Measurements from ENCODE around the gene SLN.

SLN gene

GRCh38 chr11:107683807-107684206, 28.0 kb downstream of the SLN start:
- no peak for DNase-seq (ENCODE audit: low read depth)
- TF ChIP-seq, protein P1, sequence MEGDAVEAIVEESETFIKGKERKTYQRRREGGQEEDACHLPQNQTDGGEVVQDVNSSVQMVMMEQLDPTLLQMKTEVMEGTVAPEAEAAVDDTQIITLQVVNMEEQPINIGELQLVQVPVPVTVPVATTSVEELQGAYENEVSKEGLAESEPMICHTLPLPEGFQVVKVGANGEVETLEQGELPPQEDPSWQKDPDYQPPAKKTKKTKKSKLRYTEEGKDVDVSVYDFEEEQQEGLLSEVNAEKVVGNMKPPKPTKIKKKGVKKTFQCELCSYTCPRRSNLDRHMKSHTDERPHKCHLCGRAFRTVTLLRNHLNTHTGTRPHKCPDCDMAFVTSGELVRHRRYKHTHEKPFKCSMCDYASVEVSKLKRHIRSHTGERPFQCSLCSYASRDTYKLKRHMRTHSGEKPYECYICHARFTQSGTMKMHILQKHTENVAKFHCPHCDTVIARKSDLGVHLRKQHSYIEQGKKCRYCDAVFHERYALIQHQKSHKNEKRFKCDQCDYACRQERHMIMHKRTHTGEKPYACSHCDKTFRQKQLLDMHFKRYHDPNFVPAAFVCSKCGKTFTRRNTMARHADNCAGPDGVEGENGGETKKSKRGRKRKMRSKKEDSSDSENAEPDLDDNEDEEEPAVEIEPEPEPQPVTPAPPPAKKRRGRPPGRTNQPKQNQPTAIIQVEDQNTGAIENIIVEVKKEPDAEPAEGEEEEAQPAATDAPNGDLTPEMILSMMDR (conservative IDR thresholded peaks at IDR 0.05; ENCODE audit: low read depth, low read length), result peak; percentile 54
- H3K4me3 ChIP-seq (ENCODE audit: low read length), result no peak overlapping the region

GRCh38 chr11:107683061-107683460, 28.8 kb downstream of the SLN start:
- TF ChIP-seq, protein P1 (conservative IDR thresholded peaks at IDR 0.05; ENCODE audit: low read depth, low read length), result no peak
- H3K4me3 ChIP-seq (ENCODE audit: low read length), result no peak overlapping the region
- DNase-seq (ENCODE audit: low read depth), result no peak

DNA sequence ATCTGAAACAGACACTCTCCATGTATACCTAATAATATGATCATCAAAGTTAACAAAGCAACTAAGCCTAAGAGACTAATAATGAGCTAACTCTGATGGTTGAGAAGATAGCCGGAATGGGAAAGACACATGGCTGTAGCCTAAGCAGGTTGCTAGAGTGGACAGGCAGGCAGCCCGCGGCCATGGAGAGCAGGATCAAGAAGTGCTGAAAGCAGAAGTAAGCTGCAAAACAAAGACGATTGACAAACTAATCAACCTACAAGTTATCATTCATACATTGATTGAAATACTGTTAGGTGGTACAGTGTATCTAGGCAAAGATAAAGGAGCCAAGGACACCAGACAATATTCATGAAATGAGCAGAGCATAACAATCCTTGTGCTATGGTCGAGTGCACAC, 29.3 kb downstream of the SLN start:
- no peak for DNase-seq (ENCODE audit: low read depth)
- H3K4me3 ChIP-seq (ENCODE audit: low read length), result no peak overlapping the region
- TF ChIP-seq, protein P1 (conservative IDR thresholded peaks at IDR 0.05; ENCODE audit: low read depth, low read length), result no peak

- DNase-seq (ENCODE audit: low read depth), result no peak
- TF ChIP-seq, protein P1 (conservative IDR thresholded peaks at IDR 0.05; ENCODE audit: low read depth, low read length), result no peak
- H3K4me3 ChIP-seq (ENCODE audit: low read length), result no peak overlapping the region
These were observed 29.7 kb downstream of the SLN start for GRCh38 chr11:107682171-107682570.

DNA sequence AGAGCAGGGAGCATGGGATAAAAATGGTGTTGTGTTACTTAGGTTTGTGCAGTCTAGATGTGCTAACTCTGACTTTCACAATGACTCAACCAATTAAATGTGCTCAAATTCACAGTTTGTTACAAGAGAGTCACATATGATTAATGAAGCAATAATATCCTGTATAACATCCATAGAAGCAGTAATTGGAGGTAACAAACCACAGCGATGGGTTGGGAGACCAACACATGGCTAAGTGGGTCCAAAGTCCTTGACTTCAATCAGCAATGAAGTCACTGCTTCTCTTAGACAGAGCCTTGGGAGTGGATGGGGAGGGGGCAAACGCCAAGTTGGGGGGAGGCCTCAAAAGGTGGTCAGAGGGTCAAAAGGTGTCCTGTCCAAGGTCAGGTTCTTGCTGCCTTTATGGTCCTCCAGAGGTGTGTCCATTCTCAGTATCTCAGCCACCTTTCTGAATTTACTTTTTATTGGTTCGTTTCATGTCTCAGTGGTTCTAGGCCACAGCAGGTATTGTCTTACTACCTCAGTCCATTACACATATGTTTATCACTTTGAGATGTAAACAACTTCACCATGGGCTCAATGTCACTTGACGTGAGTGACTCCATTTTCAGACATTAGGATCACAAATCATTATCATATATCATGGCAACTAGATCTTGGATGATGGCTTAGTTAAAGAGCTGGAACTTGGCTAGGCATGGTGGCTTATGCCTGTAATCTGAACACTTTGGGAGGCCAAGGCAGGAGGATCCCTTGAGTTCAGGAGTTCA, 32.4 kb downstream of the SLN start:
- TF ChIP-seq, protein P1 (conservative IDR thresholded peaks at IDR 0.05; ENCODE audit: low read depth, low read length), result no peak
- H3K4me3 ChIP-seq (ENCODE audit: low read length), result no peak overlapping the region
- no peak for DNase-seq (ENCODE audit: low read depth)

DNA sequence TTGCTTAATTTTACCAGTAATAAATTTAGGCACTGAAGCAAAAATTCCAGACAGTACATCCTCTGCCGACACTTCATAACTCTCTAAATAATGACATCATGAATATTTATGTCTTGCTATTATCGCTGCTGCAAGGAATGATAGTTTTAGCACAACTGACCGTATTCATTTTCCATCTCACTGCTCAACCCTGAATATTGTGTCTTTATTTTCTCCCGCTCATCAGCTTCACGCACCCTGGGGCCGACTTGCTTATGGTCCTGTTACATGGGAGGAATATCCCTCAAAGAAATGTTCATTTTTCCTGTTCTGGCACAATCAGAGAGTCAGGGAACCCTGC, 33.3 kb downstream of the SLN start:
- DNase-seq (ENCODE audit: low read depth), result no peak
- TF ChIP-seq, protein P1 (conservative IDR thresholded peaks at IDR 0.05; ENCODE audit: low read depth, low read length), result no peak
- no peak overlapping the region for H3K4me3 ChIP-seq (ENCODE audit: low read length)

DNA sequence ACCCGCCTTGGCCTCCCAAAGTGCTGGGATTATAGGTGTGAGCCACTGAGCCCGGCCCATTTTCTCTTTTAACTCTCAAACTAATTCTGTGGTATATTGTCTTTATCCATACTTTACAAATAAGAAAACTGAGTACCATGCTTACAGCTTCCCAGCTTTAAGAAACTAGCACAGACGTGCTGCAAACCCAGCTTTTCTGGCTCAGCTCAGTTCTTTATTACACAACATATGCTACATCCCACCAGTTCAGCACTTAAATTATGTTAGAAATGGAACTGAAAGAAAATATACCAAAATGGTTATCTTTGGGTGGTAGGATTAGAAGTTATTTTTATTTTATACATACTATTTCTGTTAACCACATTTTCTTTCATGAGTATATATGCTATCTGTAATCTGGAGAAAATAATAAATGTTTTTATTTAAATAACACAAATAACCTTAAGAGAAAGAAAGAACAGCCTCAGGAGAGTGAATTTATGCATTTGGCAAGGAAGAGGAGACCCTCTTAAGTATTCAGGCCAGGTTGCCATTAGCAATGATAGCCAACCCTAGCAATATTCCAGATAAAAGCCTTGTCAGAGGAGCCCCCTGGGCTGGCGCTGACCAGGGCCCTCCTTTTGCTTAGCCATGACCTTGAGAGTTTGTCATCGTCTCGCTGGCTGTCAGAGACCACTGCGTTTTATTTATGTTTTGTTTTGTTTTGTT, 33.8 kb downstream of the SLN start:
- TF ChIP-seq, protein P1 (conservative IDR thresholded peaks at IDR 0.05; ENCODE audit: low read depth, low read length), result no peak
- DNase-seq (ENCODE audit: low read depth), result no peak
- H3K4me3 ChIP-seq (ENCODE audit: low read length), result no peak overlapping the region
